Thoracic aorta (tissue), 2 donors: ENCODE results near the gene CNTNAP2. TPM values are rescaled to one million over a fixed set of nuclear protein-coding genes. Genes with fewer than 3 reads are reported as not detected.

ENCODE experiments used
- ATAC-seq: fragments of 150-250 bp; one replicate; pipeline ENCODE4 v1.8.0; 2017; ENCODE audit warnings: low read depth; ENCODE audit not compliant: insufficient number of reproducible peaks, low FRiP score
- DNase-seq: peaks from one replicate; pipeline ENCODE4 v3.0.0-alpha.2; 2020; ENCODE audit warnings: low spot score
- H3K27ac ChIP-seq, 2 donors: fragments of 200-600 bp; sonication (generic); 1 replicate in 1 of 2; 2 replicates in 1 of 2; pipeline ENCODE4 v1.5.1; 2016; ENCODE audit warnings: mild to moderate bottlenecking in 2 of 2, moderate library complexity in 2 of 2
- H3K27me3 ChIP-seq: fragments of 200-600 bp; sonication (generic); replicated peaks from 2 replicates; pipeline ENCODE4 v1.6.0; 2016; ENCODE audit warnings: mild to moderate bottlenecking; ENCODE audit not compliant: insufficient read depth
- H3K36me3 ChIP-seq: fragments of 200-600 bp; sonication (generic); one replicate; pipeline ENCODE4 v1.5.1; 2016
- H3K4me1 ChIP-seq, 2 donors: fragments of 200-600 bp; sonication (generic); 1 replicate in 1 of 2; 2 replicates in 1 of 2; pipeline versions ENCODE4 v1.5.1 to v1.6.0; 2016; ENCODE audit warnings: low read depth in 2 of 2, mild to moderate bottlenecking in 1 of 2; ENCODE audit not compliant: control insufficient read depth in 1 of 2
- H3K4me3 ChIP-seq: fragments of 200-600 bp; sonication (generic); 2 replicates; pipeline ENCODE4 v1.5.1; 2016; ENCODE audit warnings: mild to moderate bottlenecking
- H3K9me3 ChIP-seq: fragments of 200-600 bp; sonication (generic); 2 replicates; pipeline ENCODE4 v1.5.1; 2016
- CTCF ChIP-seq: fragments of 200-600 bp; sonication (generic); IDR thresholded peaks from one replicate; pipeline ENCODE4 v1.5.1; 2019; ENCODE audit warnings: antibody characterized with exemption
- total RNA-seq, 2 donors: library from RNA; depleted of rRNA; stranded (reverse); fragments of >200 nt; gene quantifications; one replicate each; pipeline versions ENCODE4 v1.1.0 to v1.2.3, GENCODE V29; 2016

CNTNAP2 gene
- total RNA-seq, 2 donors from 2014 or later, result not detected

GRCh38 chr7:146126767-146127509 is 10.3 kb downstream of the CNTNAP2 start:
- Histone ChIP-seq H3K27me3 (no peaks in the 10 kb centered on the region), H3K4me1 (no peaks in the 10 kb centered on the region), H3K27ac (no peak overlapping the region), H3K9me3 (no peaks in the 10 kb centered on the region), H3K36me3 (no peaks in the 10 kb centered on the region), H3K4me3 (no peak overlapping the region)
- no peak for TF ChIP-seq CTCF
- ATAC-seq (no peak), DNase-seq (no peak)

- ATAC-seq (no peak), DNase-seq (no peak)
- no peaks in the 10 kb centered on the region for H3K9me3 ChIP-seq
- no peaks in the 10 kb centered on the region for H3K36me3 ChIP-seq
- no peaks in the 10 kb centered on the region for H3K27me3 ChIP-seq
- H3K4me1 ChIP-seq, result no peaks in the 10 kb centered on the region
- H3K4me3 ChIP-seq, result no peak overlapping the region
- H3K27ac ChIP-seq, result no peak overlapping the region
- TF ChIP-seq CTCF, result no peak
Observed at GRCh38 chr7:146129296-146129695, 12.7 kb downstream of the CNTNAP2 start.

- H3K4me3 ChIP-seq, result no peak overlapping the region
- no peaks in the 10 kb centered on the region for H3K27me3 ChIP-seq
- no peak overlapping the region for H3K27ac ChIP-seq
- H3K9me3 ChIP-seq, result no peaks in the 10 kb centered on the region
- no peaks in the 10 kb centered on the region for H3K4me1 ChIP-seq
- no peak for TF ChIP-seq CTCF
- DNase-seq (no peak), ATAC-seq (no peak)
- no peaks in the 10 kb centered on the region for H3K36me3 ChIP-seq
Observed at GRCh38 chr7:146129997-146130396, 13.4 kb downstream of the CNTNAP2 start.

GRCh38 chr7:146131701-146132100 is 15.1 kb downstream of the CNTNAP2 start:
- no peak for DNase-seq
- no peak for TF ChIP-seq CTCF
- H3K4me3 ChIP-seq, result no peak overlapping the region

GRCh38 chr7:146136357-146136875 is 19.8 kb downstream of the CNTNAP2 start:
- H3K4me1 ChIP-seq, result no peaks in the 10 kb centered on the region
- no peak for DNase-seq
- ATAC-seq, result no peak
- H3K36me3 ChIP-seq, result no peaks in the 10 kb centered on the region
- no peaks in the 10 kb centered on the region for H3K9me3 ChIP-seq
- H3K27ac ChIP-seq, result no peak overlapping the region
- H3K4me3 ChIP-seq, result no peak overlapping the region
- no peak for TF ChIP-seq CTCF
- H3K27me3 ChIP-seq, result no peaks in the 10 kb centered on the region

More at GRCh38 chr7:146131701-146132100, 15.1 kb downstream of the CNTNAP2 start:
- Histone ChIP-seq H3K36me3 (no peaks in the 10 kb centered on the region), H3K9me3 (no peaks in the 10 kb centered on the region), H3K4me1 (no peaks in the 10 kb centered on the region), H3K27me3 (no peaks in the 10 kb centered on the region), H3K27ac (no peak overlapping the region)
- no peak for ATAC-seq
